Inferior parietal cortex (tissue), 1 donor: Measurements from ENCODE around the gene DAP.
A peak's percentile ranks its signal among the peaks of the same experiment; 100 is the strongest.

Experiments used
- DNase-seq: peaks from one replicate; pipeline ENCODE4 v3.0.0-alpha.2; 2016; ENCODE audit errors: extremely low spot score

DAP gene

DNA sequence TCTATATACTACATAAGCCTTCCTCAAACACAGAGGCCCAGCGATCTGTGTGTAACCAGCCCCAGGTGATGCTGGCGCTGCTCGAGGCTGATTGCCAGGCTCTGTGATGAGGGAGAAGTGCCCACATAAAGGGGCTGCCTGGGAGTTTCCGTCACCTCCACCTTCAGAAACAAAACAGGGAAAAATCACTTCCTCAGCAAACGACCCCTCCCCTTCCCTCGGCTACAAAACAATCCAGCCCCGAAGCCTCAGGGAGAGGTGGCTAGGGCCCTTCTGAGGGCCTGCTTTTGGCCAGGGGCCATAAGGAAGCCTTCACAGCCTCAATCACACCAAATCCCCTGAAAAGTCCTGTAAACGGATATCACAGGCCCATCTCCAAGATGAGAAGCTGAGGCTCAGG is 51.1 kb downstream of the DAP start:
- no peak for DNase-seq

DNA sequence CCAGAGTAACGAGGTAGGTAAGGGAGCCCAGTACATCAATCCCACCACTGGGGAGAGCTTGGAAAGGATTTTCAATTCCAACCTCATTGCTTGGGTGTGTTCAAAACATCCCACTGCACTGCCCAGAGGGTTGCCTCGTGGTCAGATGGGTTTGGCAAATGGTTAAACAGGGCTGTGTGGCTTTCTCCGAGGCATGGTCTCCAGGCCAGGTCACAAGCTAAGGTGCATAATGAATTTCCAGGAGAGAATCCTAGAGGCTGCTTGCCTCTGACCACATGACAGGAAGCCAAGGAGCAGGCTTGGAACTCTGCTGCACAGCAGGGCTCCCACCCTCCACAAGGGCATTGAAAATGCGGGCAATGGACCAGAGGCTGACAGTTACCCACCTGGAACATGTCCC is 51.6 kb downstream of the DAP start:
- no peak for DNase-seq

GRCh38 chr5:10708189-10708944 is 52.7 kb downstream of the DAP start:
- no peak for DNase-seq

- no peak for DNase-seq
These were observed 53.6 kb downstream of the DAP start for GRCh38 chr5:10707198-10708142.

GRCh38 chr5:10706326-10706725 is 54.7 kb downstream of the DAP start:
- DNase-seq: no peak

GRCh38 chr5:10705747-10706146 is 55.3 kb downstream of the DAP start:
- no peak for DNase-seq

GRCh38 chr5:10704949-10705621 is 55.9 kb downstream of the DAP start:
- DNase-seq: no peak

DNA sequence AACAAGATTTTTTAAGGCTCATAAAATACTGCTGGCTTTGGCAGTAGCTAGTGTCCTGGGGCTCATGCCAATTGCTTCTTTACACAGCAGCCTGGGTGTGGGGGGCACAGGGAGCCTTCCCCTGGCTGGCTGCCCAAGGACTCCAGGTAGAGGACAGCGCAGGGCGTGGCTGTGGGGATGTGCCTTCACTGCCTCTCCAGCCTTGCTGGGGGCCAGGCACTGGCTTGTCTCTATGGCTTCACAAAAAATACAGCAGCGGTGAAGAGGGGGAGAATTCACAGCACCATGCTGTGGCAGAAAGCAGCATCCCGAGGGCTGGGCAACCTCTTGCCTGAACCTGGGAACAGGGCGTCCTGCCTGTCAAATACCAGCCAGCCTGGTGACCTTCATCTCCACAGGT is 57.4 kb downstream of the DAP start:
- no peak for DNase-seq

GRCh38 chr5:10702911-10703491 is 58.0 kb downstream of the DAP start:
- peak; percentile 58 for DNase-seq

DNA sequence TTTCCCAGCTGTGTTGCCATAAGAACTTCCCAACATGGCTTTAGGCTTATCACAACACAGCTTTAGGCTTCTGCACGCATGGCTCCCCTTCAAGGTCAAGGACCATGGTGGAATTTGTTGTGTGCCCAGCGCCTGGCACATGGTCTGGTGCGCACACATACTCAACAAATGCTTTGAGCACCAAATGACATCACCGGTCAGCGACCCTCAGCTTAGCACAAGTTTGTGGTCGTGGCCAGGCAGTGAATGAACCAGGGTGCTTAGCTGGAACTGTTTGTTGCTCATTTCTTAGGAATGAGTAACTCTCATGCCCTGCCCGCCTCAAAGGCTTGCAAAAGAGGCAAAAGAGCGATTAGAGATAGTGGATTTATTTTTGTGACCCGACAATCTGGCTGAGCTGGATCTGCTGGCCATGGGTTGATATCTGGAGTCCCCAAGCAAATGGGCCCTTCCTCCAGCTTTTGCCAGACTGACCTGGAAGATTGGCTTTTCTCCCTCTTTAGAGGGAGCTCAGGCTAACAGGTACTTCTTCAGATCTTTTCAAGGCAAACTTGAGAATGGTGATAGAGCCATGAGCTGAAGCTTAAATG is 58.9 kb downstream of the DAP start:
- no peak for DNase-seq

GRCh38 chr5:10701567-10702039 is 59.4 kb downstream of the DAP start:
- DNase-seq: peak; percentile 68

GRCh38 chr5:10700516-10700915 is 60.5 kb downstream of the DAP start:
- DNase-seq: no peak

DNA sequence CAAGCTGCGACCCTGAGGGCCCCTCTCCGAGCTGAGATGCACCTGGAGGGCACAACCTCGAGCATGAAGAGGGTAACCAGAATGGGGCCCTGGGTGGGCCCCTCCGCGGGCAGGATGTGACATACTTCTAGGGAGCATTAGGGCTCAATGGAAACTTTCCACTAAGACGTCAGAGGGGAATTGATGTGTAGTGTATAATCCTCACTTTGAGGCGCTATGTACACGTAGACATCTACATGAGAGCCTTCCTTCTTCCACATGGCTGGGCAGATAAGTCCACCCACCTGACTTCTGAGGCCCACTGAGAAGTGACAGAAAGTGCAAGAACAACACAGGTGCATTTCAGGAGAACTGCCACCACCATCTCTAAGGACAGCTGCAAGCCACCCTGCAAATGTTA is 61.0 kb downstream of the DAP start:
- DNase-seq: no peak

DNA sequence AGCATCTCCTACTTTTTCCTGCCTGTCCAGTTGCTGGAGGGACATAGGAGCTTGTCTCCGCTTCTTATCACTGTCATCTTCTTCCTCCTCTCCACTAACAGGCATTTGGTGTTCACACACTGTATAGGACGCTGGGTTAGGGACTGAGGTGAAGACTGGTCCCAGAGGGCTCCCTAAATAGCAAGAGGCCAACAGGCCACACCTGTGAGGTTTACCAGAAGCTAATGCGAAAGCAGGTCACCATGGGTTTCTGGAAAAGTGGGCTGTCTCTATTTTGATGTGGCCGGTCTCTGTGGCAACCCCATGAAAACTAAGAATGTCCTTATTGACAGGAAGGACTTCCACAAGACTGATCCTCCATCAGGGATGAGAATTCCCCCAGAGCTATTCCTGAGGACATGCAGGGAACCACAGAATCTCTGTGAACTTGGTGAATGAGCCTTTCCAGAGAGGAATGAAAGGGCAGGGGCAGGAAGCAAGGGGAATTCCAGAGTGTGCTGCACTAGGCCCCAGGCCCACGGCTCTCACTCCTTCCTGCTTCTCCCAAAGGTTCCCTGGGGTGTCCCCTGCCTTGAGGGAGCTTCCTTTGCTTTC is 61.7 kb downstream of the DAP start:
- no peak for DNase-seq

- DNase-seq: no peak
These were observed 65.1 kb downstream of the DAP start for GRCh38 chr5:10695759-10696543.

DNA sequence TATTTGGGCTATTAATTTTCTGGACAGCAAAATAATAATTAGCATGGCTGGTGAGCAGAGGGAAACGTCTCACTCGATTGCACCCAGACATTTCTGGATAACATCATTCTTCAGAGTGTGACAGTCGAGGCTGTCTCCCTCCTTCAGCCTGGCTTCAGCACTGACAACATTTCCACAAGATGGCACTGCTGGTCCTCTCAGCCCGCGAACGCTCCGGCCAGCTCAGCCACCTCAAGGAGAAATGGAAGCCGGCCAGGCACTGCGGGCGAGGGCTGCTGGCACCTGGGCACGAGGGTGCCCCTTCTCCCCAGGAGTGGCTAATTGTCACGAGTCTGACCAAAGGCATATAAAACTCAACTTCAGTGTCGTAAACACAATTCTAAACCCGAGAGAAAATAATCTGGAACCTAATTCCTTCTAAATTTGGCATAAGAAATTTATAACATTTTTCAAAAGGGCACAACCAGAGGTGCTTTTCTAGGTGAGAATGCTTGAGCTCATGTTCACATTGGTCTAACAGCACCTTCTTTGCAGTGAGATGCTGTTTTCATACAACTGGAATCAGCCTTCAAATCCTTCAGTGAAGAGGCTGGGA is 65.9 kb downstream of the DAP start:
- DNase-seq: peak; percentile 76

- no peak for DNase-seq
These were observed 68.9 kb downstream of the DAP start for GRCh38 chr5:10691826-10692785.
